ENCODE results near the gene FHIT. TPM values are rescaled to one million over a fixed set of nuclear protein-coding genes. Genes with fewer than 3 reads are reported as not detected.

FHIT gene
- total RNA-seq, 2 donors from 2014 or later = 6.8 to 12.3 TPM

GRCh38 chr3:59824876-59825275 lies 1426.4 kb downstream of the FHIT start:
- Histone ChIP-seq H3K27ac (ENCODE audit: low read depth, low read length) (no peak overlapping the region), H3K9me3 (ENCODE audit: control insufficient read depth, low read length) (no peaks in the 10 kb centered on the region), H3K36me3 (ENCODE audit: control insufficient read depth, insufficient read depth, low read length) (no peaks in the 10 kb centered on the region), H3K27me3 (ENCODE audit: control insufficient read depth, insufficient read depth, low read length, poor library complexity, severe bottlenecking) (no peaks in the 10 kb centered on the region), H3K9ac (ENCODE audit: extremely low read depth, low read length, poor library complexity, severe bottlenecking) (no peak overlapping the region), H3K4me3 (ENCODE audit: low read length) (no peak overlapping the region), H3K4me1 (ENCODE audit: control insufficient read depth, insufficient read depth, low read length) (peaks cover 4% of the 10 kb centered on the region)
- H3K36me3 Mint-ChIP-seq (ENCODE audit: low read depth) = no peaks in the 10 kb centered on the region
- no peak overlapping the region for H3K4me3 Mint-ChIP-seq
- 0% methylated on average over 1 of the region's 1 CpG; no CpG with 5 or more reads in 1 of the 2 experiments for WGBS, 2 experiments (ENCODE audit: insufficient coverage in 1 of 2, insufficient read length in 1 of 2)
- no peaks in the 10 kb centered on the region for H3K27me3 Mint-ChIP-seq (ENCODE audit: insufficient read depth)
- peaks cover 18% of the 10 kb centered on the region for H3K4me1 Mint-ChIP-seq
- H3K27ac Mint-ChIP-seq = no peak overlapping the region
- TF ChIP-seq CTCF (conservative IDR thresholded peaks at IDR 0.05) = no peak
- no peak for DNase-seq
- H3K9me3 Mint-ChIP-seq = no peaks in the 10 kb centered on the region

- DNase-seq = peak; percentile 70
- Histone ChIP-seq H3K4me3 (ENCODE audit: low read length) (no peak overlapping the region), H3K27me3 (ENCODE audit: control insufficient read depth, insufficient read depth, low read length, poor library complexity, severe bottlenecking) (no peaks in the 10 kb centered on the region), H3K9ac (ENCODE audit: extremely low read depth, low read length, poor library complexity, severe bottlenecking) (no peak overlapping the region), H3K9me3 (ENCODE audit: control insufficient read depth, low read length) (no peaks in the 10 kb centered on the region), H3K27ac (ENCODE audit: low read depth, low read length) (no peak overlapping the region), H3K4me1 (ENCODE audit: control insufficient read depth, insufficient read depth, low read length) (peaks cover 4% of the 10 kb centered on the region), H3K36me3 (ENCODE audit: control insufficient read depth, insufficient read depth, low read length) (no peaks in the 10 kb centered on the region)
- H3K4me3 Mint-ChIP-seq = no peak overlapping the region
- H3K36me3 Mint-ChIP-seq (ENCODE audit: low read depth) = no peaks in the 10 kb centered on the region
- no peak overlapping the region for H3K27ac Mint-ChIP-seq
- H3K27me3 Mint-ChIP-seq (ENCODE audit: insufficient read depth) = no peaks in the 10 kb centered on the region
- no peak for TF ChIP-seq CTCF (conservative IDR thresholded peaks at IDR 0.05)
- H3K4me1 Mint-ChIP-seq = peaks cover 34% of the 10 kb centered on the region
- 36% methylated on average over 1 of the region's 1 CpG; no CpG with 5 or more reads in 1 of the 2 experiments for WGBS, 2 experiments (ENCODE audit: insufficient coverage in 1 of 2, insufficient read length in 1 of 2)
- H3K9me3 Mint-ChIP-seq = no peaks in the 10 kb centered on the region
Observed at GRCh38 chr3:59821274-59821673, 1430.0 kb downstream of the FHIT start.

- Histone ChIP-seq H3K9ac (ENCODE audit: extremely low read depth, low read length, poor library complexity, severe bottlenecking) (no peak overlapping the region), H3K9me3 (ENCODE audit: control insufficient read depth, low read length) (no peaks in the 10 kb centered on the region), H3K36me3 (ENCODE audit: control insufficient read depth, insufficient read depth, low read length) (no peaks in the 10 kb centered on the region), H3K27ac (ENCODE audit: low read depth, low read length) (no peak overlapping the region), H3K4me3 (ENCODE audit: low read length) (no peak overlapping the region), H3K27me3 (ENCODE audit: control insufficient read depth, insufficient read depth, low read length, poor library complexity, severe bottlenecking) (no peaks in the 10 kb centered on the region), H3K4me1 (ENCODE audit: control insufficient read depth, insufficient read depth, low read length) (peaks cover 4% of the 10 kb centered on the region)
- Mint-ChIP-seq H3K27ac (no peak overlapping the region), H3K9me3 (no peaks in the 10 kb centered on the region), H3K36me3 (ENCODE audit: low read depth) (no peaks in the 10 kb centered on the region), H3K4me1 (peaks cover 37% of the 10 kb centered on the region), H3K4me3 (no peak overlapping the region), H3K27me3 (ENCODE audit: insufficient read depth) (no peaks in the 10 kb centered on the region)
- no peak for DNase-seq
- no peak for TF ChIP-seq CTCF (conservative IDR thresholded peaks at IDR 0.05)
- WGBS, 2 experiments (ENCODE audit: insufficient coverage in 1 of 2, insufficient read length in 1 of 2) = 84 to 91% methylated on average over 1 to 2 of the region's 3 CpGs
Observed at GRCh38 chr3:59820352-59820934, 1430.8 kb downstream of the FHIT start.
